Sigmoid colon (tissue), 4 donors: ENCODE results near the gene AK8.

Experiments used
- EP300 ChIP-seq, 4 donors: sonication (generic); formaldehyde crosslinking; IDR thresholded peaks; one replicate each; pipeline ENCODE4 v1.6.1; 2017; ENCODE audit warnings: antibody characterized with exemption in 4 of 4
- POLR2A ChIP-seq, 2 donors: fragments of 450-650 bp; IDR thresholded peaks; one replicate each; pipeline ENCODE4 v1.6.1; 2016; ENCODE audit warnings: antibody characterized with exemption in 2 of 2, mild to moderate bottlenecking in 2 of 2, moderate library complexity in 2 of 2
- POLR2AphosphoS5 ChIP-seq, 4 donors: sonication (generic); formaldehyde crosslinking; IDR thresholded peaks; one replicate each; pipeline ENCODE4 v1.6.1; 2017; ENCODE audit warnings: antibody characterized with exemption in 4 of 4
- TF ChIP-seq, protein P1 (sequence below), 4 experiments: fragments of 450-650 bp in 3 of 4; fragments of 200-600 bp in 1 of 4; IDR thresholded peaks; one replicate each; pipeline ENCODE4 v1.5.1; 2016 to 2019; ENCODE audit warnings: antibody characterized with exemption in 4 of 4, mild to moderate bottlenecking in 3 of 4, moderate library complexity in 2 of 4

DNA sequence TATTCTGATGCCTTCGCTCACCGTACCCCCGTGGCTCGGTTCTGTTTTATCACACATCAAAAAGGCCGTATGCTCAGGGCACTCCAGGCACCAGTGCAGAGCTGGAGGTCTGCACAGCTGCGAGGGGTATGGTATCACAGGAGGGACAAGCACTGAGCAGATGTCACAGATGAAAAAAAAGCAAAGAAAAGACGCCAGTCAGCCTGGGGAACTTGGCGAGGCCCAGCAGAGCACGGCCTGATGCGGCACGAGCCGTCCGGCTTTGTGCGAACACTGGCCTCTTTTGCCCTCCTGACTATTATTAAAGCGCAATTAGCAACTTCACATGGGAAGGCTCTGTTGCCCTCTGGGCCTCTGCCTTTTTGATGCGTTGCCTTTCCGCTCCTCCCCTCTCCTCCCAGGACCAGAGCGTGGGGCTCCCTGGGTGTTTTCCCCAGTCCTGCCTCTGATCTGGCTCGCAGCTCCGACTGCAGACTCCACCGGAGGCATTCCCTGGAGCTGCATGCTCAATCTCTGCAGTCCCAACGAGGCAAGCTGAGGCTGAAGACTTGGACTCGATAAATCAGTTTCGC lies 44.4 kb downstream of the AK8 start:
- no peak for TF ChIP-seq POLR2A (IDR thresholded peaks at IDR 0.05)
- TF ChIP-seq, protein P1, sequence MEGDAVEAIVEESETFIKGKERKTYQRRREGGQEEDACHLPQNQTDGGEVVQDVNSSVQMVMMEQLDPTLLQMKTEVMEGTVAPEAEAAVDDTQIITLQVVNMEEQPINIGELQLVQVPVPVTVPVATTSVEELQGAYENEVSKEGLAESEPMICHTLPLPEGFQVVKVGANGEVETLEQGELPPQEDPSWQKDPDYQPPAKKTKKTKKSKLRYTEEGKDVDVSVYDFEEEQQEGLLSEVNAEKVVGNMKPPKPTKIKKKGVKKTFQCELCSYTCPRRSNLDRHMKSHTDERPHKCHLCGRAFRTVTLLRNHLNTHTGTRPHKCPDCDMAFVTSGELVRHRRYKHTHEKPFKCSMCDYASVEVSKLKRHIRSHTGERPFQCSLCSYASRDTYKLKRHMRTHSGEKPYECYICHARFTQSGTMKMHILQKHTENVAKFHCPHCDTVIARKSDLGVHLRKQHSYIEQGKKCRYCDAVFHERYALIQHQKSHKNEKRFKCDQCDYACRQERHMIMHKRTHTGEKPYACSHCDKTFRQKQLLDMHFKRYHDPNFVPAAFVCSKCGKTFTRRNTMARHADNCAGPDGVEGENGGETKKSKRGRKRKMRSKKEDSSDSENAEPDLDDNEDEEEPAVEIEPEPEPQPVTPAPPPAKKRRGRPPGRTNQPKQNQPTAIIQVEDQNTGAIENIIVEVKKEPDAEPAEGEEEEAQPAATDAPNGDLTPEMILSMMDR (IDR thresholded peaks at IDR 0.05), result no peak
- TF ChIP-seq EP300 (IDR thresholded peaks at IDR 0.05), result no peak
- TF ChIP-seq POLR2AphosphoS5 (IDR thresholded peaks at IDR 0.05), result no peak
